Mucosa of descending colon (tissue), 3 donors: ENCODE data around the gene HMCN2. TPM values are rescaled to one million over a fixed set of nuclear protein-coding genes. Genes with fewer than 3 reads are reported as not detected.
"Not testable (repeated sequence)": the region's sequence is repeated elsewhere in the genome, so short reads cannot be mapped to it uniquely, and the experiment has no call there.

Experiments
- ATAC-seq: fragments of 200-7000 bp; cut with Tn5 transposase; one replicate; pipeline ENCODE4 v1.9.1; 2020; ENCODE audit warnings: mild to moderate bottlenecking, moderate library complexity
- DNase-seq, 3 donors: peaks; one replicate each; pipeline ENCODE4 v3.0.0-alpha.2; 2020
- H3K36me3 ChIP-seq: fragments of 200-600 bp; one replicate; pipeline ENCODE4 v1.8.0; 2021; ENCODE audit warnings: low read depth, mild to moderate bottlenecking
- H3K4me1 ChIP-seq: fragments of 200-600 bp; one replicate; pipeline ENCODE4 v1.8.0; 2021; ENCODE audit warnings: low read depth, mild to moderate bottlenecking
- H3K4me3 ChIP-seq: fragments of 200-600 bp; one replicate; pipeline ENCODE4 v1.8.0; 2021; ENCODE audit warnings: mild to moderate bottlenecking
- H3K9me3 ChIP-seq: fragments of 200-600 bp; one replicate; pipeline ENCODE4 v1.8.0; 2021; ENCODE audit warnings: mild to moderate bottlenecking
- CTCF ChIP-seq: fragments of 200-600 bp; IDR thresholded peaks from one replicate; pipeline ENCODE4 v1.8.0; 2022; ENCODE audit warnings: antibody characterized with exemption, mild to moderate bottlenecking
- intact Hi-C, 2 donors: fragments of 100-400 bp; cut with DNase I in 1 of 2; cut with micrococcal nuclease in 1 of 2; formaldehyde crosslinking; loops; one replicate each; pipeline versions ENCODE4 v1.11.0 to v1.11.1; 2022; cut with DNase I, micrococcal nuclease
- total RNA-seq, 3 donors: library from RNA; stranded (reverse); fragmentation: NEBNext Ultra II Directional in 2 of 3; extraction: Animal tissue kit (Norgen Biotek cat#: 25700) in 2 of 3; gene quantifications; one replicate each; pipeline versions ENCODE4 v1.2.1 to v1.2.4, GENCODE V29; 2021 to 2023
- donor health status: DM: no; HTN: no; CAD: no; lungs with moderate emphysema.
- donor health status: DM: no; HTN: no; CAD: no.
- donor health status: DM: no; HTN: yes; CAD: no.

Gene HMCN2
- total RNA-seq, 3 donors from 2014 or later = 28.1 to 40.5 (median 33.2) TPM

- no peaks in the 10 kb centered on the region for H3K4me1 ChIP-seq
- intact Hi-C loops = no loop called here
- no peak for ATAC-seq
- H3K9me3 ChIP-seq = no peaks in the 10 kb centered on the region
- DNase-seq = no peak
- no peak for TF ChIP-seq CTCF
- H3K4me3 ChIP-seq = no peak overlapping the region
- no peaks in the 10 kb centered on the region for H3K36me3 ChIP-seq
Observed at GRCh38 chr9:130245474-130245873, 20.1 kb upstream of the HMCN2 start.

- H3K9me3 ChIP-seq = no peaks in the 10 kb centered on the region
- H3K4me1 ChIP-seq = no peaks in the 10 kb centered on the region
- ATAC-seq = no peak
- DNase-seq = no peak
- H3K36me3 ChIP-seq = no peaks in the 10 kb centered on the region
- no peak for TF ChIP-seq CTCF
- H3K4me3 ChIP-seq = no peak overlapping the region
- intact Hi-C loops = no loop called here
Observed at GRCh38 chr9:130246126-130246525, 19.4 kb upstream of the HMCN2 start.

- no peaks in the 10 kb centered on the region for H3K9me3 ChIP-seq
- ATAC-seq (no peak), DNase-seq (no peak)
- no peaks in the 10 kb centered on the region for H3K4me1 ChIP-seq
- no peaks in the 10 kb centered on the region for H3K36me3 ChIP-seq
- TF ChIP-seq CTCF = no peak
- no peak overlapping the region for H3K4me3 ChIP-seq
- intact Hi-C loops = no loop called here
Observed at GRCh38 chr9:130254747-130255630, 10.6 kb upstream of the HMCN2 start.

- TF ChIP-seq CTCF = no peak
- Histone ChIP-seq H3K4me3 (no peak overlapping the region), H3K4me1 (no peaks in the 10 kb centered on the region), H3K9me3 (no peaks in the 10 kb centered on the region), H3K36me3 (no peaks in the 10 kb centered on the region)
- intact Hi-C loops = no loop called here
- ATAC-seq (no peak), DNase-seq (no peak)
Observed at GRCh38 chr9:130255631-130256134, 9.9 kb upstream of the HMCN2 start.

DNA sequence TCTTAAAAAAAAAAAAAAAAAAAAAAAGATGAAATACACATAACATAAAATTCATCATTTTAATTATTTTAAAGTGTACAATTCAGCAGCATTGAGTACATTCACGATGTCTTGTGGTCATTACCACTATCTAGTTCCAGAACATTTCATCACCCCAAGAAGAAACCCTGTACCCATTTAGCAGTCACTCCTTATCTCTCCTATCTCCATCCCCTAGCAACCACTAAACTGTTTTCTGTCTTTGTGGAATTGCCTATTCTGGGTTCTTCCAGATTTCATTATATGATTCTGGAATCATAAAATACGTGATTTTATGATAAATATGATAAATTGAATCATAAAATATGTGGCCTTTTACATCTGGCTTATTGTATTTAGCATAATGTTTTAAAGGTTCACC lies 8.9 kb upstream of the HMCN2 start:
- intact Hi-C loops = no loop called here
- no peak for TF ChIP-seq CTCF
- no peaks in the 10 kb centered on the region for H3K4me1 ChIP-seq

DNA sequence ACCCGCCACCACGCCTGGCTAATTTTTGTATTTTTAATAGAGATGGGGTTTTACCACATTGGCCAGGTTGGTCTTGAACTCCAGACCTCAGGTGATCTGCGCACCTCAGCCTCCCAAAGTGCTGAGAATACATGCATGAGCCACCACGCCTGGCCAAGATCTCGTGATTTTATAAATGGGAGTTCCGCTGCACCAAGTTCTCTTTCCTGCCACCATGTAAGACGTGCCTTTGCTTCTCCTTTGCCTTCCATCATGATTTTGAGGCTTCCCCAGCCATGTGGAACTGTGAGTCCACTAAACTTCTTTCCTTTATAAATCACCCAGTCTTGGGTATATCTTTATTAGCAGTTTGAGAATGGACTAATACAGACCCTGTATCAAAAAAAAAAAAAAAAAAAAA lies 7.4 kb upstream of the HMCN2 start:
- H3K4me1 ChIP-seq, H3K4me3 ChIP-seq, ATAC-seq, DNase-seq, intact Hi-C loops, H3K36me3 ChIP-seq, H3K9me3 ChIP-seq: not testable (repeated sequence)

More for the DNA sequence above, 8.9 kb upstream of the HMCN2 start:
- DNase-seq (no peak), ATAC-seq (no peak)
- Histone ChIP-seq H3K9me3 (no peaks in the 10 kb centered on the region), H3K36me3 (no peaks in the 10 kb centered on the region), H3K4me3 (no peak overlapping the region)
